22Rv1 (cell line): Measurements from ENCODE around the gene CHCT1.

Experiments used
- H3K27ac ChIP-seq: fragments of 450-650 bp; 2 replicates; pipeline ENCODE4 v1.5.1; 2017
- ZFX ChIP-seq: fragments of 450-650 bp; IDR thresholded peaks from 2 replicates; pipeline ENCODE4 v1.6.1; 2017; ENCODE audit warnings: antibody characterized with exemption, borderline replicate concordance
- TF ChIP-seq, protein P1 (sequence below): fragments of 450-650 bp; IDR thresholded peaks from 2 replicates; pipeline ENCODE4 v1.5.1; 2017; ENCODE audit warnings: mild to moderate bottlenecking

CHCT1 gene

DNA sequence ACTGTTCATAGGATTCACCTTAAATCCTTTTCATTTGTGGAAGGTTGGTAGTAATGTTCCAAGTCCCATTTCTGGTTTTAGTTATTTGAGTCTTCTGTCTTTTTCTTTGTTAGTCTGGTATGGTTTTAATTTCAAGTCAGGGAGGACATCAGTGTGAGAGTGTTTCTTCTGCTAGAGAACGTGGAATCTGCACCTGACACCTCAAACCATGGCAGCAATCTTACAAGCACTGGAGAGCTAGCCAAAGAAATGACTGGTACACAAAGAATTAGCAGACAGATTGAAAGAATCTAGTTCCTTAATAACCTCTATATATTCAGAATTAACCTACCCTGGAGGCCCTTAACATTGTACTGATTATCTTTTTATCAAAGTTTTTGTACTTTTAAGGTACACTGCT lies 50.2 kb downstream of the CHCT1 start:
- no peak for TF ChIP-seq ZFX
- TF ChIP-seq, protein P1, sequence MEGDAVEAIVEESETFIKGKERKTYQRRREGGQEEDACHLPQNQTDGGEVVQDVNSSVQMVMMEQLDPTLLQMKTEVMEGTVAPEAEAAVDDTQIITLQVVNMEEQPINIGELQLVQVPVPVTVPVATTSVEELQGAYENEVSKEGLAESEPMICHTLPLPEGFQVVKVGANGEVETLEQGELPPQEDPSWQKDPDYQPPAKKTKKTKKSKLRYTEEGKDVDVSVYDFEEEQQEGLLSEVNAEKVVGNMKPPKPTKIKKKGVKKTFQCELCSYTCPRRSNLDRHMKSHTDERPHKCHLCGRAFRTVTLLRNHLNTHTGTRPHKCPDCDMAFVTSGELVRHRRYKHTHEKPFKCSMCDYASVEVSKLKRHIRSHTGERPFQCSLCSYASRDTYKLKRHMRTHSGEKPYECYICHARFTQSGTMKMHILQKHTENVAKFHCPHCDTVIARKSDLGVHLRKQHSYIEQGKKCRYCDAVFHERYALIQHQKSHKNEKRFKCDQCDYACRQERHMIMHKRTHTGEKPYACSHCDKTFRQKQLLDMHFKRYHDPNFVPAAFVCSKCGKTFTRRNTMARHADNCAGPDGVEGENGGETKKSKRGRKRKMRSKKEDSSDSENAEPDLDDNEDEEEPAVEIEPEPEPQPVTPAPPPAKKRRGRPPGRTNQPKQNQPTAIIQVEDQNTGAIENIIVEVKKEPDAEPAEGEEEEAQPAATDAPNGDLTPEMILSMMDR: no peak
- H3K27ac ChIP-seq: no peak overlapping the region

GRCh38 chr17:60473788-60474187 lies 51.5 kb downstream of the CHCT1 start:
- no peak overlapping the region for H3K27ac ChIP-seq
- no peak for TF ChIP-seq ZFX
- TF ChIP-seq, protein P1: no peak
